Fibroblast of the conjunctiva (primary cell): ENCODE measurements around the gene TMED1.
A peak's percentile ranks its signal among the peaks of the same experiment; 100 is the strongest.
"Not testable (repeated sequence)": the region's sequence is repeated elsewhere in the genome, so short reads cannot be mapped to it uniquely, and the experiment has no call there.

Source experiments
- DNase-seq: peaks from one replicate; pipeline ENCODE4 v3.0.0-alpha.2; 2010; ENCODE audit warnings: low read depth

TMED1 gene

DNA sequence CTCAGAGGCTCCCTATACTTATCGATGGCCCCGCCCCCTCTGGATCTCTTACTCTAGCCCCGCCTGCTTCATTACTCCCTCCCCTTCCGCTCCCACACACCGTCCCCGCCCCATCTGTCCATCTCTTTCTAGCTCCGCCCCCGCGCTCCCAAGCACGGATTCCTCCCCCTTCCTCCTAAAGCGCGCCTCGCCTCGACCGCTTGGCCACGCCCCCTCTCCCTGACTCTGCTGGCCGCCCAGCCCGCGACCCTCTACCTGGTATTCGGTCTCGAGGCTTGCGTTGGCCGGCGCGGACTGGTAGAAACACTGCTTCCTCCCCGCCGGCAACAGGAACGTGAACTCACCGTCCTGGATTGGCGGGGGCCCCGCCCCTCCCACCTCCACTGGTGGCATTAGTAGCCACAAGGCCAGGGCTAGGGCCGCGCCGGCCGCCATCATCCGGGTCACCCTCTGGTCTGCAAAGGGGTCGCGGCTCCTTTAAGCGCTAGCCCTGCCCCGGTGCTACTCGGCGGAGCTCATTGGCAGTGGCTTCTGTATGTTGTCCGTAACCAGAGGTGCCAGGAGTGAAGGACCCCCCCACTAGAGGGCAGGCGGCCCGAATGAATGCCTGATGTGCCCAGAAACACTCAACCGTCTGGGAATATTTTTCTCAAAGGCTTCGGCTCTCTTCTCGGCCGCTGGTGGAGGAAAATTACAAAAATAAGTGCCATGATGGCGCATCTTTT, at the start of gene TMED1:
TSS of gene TMED1 (minus strand) at position 459 of the 725 bp plus-strand sequence. CDS start at position 438, 21 bp downstream.
- peak; percentile 99 for DNase-seq

- no peak for DNase-seq
These were observed 49.5 kb upstream of the TMED1 start for GRCh38 chr19:10885201-10886169.

- peak; percentile 29 for DNase-seq
These were observed 48.3 kb upstream of the TMED1 start for GRCh38 chr19:10884274-10884673.

DNA sequence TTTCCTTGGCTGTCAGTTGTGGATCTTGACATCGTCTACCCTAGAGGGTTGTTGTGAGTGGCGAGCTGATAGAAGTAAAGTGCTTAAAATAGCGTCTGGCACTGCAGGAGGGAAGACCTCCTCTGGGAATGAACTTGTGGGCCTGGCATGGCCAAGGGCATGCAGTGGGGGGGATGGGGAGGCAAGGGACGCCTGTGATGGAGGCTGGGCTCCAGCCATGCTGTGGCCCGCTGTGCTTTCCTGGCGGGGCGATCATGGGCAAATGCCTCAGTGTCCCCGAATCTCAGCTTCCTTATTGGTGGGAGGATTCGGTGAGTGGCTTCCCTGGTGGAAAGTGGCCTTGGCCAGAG, 46.1 kb upstream of the TMED1 start:
- no peak for DNase-seq

GRCh38 chr19:10881403-10882107, 45.5 kb upstream of the TMED1 start:
- DNase-seq = no peak

GRCh38 chr19:10878253-10878652, 42.2 kb upstream of the TMED1 start:
- no peak for DNase-seq

GRCh38 chr19:10877608-10878007, 41.6 kb upstream of the TMED1 start:
- DNase-seq = not testable (repeated sequence)

- DNase-seq = no peak
These were observed 40.6 kb upstream of the TMED1 start for GRCh38 chr19:10876459-10877240.

DNA sequence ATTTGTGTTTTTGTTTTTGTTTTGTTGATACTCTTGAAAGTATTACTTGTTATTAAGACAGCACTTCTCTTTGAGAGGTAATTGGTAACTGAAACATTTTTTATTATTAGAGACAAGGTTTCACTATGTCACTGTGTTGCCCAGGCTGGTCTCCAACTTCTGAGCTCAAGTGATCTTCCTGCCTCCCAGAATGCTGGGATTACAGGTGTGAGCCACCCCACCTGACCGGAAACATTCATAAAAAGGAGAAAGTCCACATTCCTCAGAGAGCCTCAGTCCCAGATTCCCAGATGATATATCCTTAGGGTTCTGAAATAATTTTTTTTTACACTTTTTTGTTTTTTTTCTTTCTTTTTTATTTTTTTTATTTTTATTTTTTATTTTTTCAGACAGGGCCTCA, 38.0 kb upstream of the TMED1 start:
- no peak for DNase-seq

DNA sequence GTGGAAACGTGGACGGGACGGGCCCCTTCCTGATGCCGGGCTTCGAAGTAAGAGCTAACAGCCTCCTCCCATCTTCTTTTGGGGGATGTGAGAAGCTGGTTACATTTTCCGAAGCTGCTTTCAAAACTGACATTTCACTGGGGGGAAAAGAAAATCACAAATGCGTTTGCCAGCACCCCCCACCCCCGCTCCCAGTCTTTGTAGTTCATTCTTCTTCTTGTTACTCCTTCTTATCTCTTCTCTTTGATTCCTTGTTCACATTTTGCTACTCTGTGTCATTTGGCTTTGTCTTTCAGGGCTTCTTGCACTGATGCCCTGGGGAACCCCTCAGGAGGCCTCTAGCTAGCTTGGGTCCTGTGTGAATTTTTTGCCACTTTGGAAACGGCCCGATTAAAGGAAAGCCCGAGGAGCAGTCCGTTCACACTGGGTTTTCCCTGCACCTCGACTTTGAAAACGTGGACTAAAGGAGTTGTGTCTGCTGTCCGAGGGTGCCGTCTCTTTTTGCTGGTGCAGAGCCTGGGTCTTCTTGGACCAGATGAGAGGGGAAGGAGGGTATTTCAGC, 36.6 kb upstream of the TMED1 start:
- no peak for DNase-seq

DNA sequence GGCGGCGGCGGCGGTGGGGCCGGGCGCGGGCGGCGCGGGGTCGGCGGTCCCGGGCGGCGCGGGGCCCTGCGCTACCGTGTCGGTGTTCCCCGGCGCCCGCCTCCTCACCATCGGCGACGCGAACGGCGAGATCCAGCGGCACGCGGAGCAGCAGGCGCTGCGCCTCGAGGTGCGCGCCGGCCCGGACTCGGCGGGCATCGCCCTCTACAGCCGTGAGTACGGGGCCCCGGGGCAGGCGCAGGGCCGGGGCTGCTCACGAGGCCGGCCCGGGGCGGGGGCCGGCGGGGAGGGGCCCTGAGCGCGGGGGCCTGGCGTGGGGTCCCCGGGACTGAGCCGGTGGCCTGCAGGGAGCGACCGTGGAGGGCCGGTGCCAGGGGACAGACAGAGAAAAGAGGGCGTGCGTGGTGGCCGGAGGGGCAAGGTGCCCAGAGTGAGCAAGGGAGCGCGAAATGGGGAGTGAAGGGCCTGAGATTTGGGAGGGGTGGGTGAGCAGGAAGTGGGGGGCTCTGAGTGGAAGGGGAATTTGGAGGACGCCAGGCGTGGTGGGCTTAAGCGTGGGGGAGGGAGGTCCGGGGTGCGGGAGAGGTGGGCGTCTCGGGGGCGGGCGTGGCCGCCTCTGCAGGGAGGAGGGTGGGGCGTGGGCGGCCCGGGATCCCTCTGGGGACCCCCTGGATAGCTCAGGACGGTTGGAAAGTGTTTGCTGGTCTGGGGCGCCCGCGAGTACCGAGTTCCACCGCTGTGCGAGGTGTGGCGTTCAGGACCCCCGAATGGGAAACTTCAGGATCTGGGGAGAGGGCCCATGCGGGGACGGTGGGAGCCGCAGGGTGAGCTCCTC, 35.9 kb upstream of the TMED1 start:
- DNase-seq = no peak

GRCh38 chr19:10870955-10871603, 35.1 kb upstream of the TMED1 start, which contains the start of gene CARM1:
Gene CARM1 (plus strand): TSS chr19:10871553. CDS start chr19:10871703, 150 bp downstream.
- DNase-seq = peak; percentile 98

DNA sequence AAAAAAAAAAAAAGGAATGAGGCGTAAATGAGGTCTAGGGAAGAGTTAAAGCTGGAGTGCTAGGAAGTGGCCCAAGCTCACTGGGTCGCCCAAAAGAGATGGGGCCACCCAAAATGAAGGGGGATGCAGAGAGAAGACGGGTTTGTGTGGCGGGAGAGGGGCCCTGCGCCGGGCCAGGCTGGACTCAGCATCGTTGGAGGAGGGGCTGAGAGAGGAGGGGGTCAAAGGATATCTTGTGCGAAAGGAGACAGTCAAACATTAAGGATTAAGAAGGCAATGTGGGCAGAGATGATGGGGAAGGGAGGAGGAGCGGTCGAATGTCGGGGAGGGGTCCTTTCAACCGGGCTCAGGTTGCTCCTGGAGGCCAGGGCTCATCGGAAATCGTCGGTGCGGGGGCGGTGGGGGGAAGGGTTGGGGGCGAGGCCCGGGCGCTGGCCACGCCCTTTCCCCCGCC, 34.5 kb upstream of the TMED1 start:
- no peak for DNase-seq

DNA sequence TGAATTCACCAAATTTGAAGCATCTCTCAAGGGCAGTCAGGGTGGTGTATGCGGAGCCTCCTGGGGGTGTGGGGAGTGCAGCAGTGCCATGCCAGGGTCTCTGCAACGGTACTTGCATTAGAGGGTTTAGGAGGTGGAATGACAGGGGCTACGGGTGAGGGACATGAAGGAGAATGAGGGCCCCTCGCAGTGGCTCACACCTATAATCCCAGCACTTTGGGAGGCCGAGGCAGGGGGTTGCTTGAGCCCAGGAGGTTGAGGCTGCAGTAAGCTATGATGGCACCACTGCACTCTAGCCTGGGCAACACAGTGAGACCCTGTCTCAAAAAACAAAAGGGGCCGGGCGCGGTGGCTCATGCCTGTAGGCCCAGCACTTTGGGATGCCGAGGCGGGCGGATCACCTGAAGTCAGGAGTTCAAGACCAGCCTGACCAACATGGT, 33.9 kb upstream of the TMED1 start:
- DNase-seq = not testable (repeated sequence)

- no peak for DNase-seq
These were observed 33.0 kb upstream of the TMED1 start for GRCh38 chr19:10868872-10869547.

DNA sequence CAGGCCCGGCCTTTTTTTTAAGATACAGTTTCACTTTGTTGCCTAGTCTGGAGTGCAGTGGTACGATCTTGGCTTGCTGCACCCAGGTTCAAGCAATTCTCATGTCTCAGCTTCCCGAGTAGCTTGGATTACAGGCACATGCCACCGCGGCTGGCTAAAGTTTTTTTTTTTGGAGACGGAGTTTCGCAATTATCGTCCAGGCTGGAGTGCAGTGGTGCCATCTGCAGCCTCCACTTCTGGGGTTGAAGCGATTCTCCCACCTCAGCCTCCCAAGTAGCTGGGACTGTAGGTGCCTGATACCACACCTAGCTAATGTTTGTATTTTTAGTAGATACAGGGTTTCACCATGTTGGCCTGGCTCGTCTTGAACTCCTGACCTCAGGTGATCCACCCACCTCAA, 30.5 kb upstream of the TMED1 start:
- no peak for DNase-seq

GRCh38 chr19:10864538-10864899, 28.5 kb upstream of the TMED1 start:
- peak; percentile 52 for DNase-seq

GRCh38 chr19:10863107-10863717, 27.2 kb upstream of the TMED1 start:
- DNase-seq = no peak
